T1000 (cell line): Measurements from ENCODE around the gene SCEL.

Experiments used
- DNase-seq: peaks from one replicate; lab custom pipeline; 2025; ENCODE audit warnings: mixed read lengths; lab: John Stamatoyannopoulos, UW

The SCEL gene

GRCh38 chr13:77521595-77522367 is 13.7 kb upstream of the SCEL start:
- DNase-seq, result no peak

- no peak for DNase-seq
Observed at GRCh38 chr13:77522444-77522843, 13.1 kb upstream of the SCEL start.

GRCh38 chr13:77523386-77523785 is 12.1 kb upstream of the SCEL start:
- no peak for DNase-seq

- DNase-seq, result no peak
Observed at GRCh38 chr13:77523834-77524728, 11.4 kb upstream of the SCEL start.

GRCh38 chr13:77528414-77528813 is 7.1 kb upstream of the SCEL start:
- no peak for DNase-seq

GRCh38 chr13:77528834-77529500 is 6.5 kb upstream of the SCEL start:
- DNase-seq, result no peak

GRCh38 chr13:77529501-77529840 is 6.0 kb upstream of the SCEL start:
- DNase-seq, result no peak

GRCh38 chr13:77530875-77531274 is 4.6 kb upstream of the SCEL start:
- DNase-seq, result no peak

- DNase-seq, result no peak
Observed at GRCh38 chr13:77532983-77533382, 2.5 kb upstream of the SCEL start.

GRCh38 chr13:77533875-77534788 is 1.4 kb upstream of the SCEL start:
- no peak for DNase-seq

GRCh38 chr13:77536358-77536757 is 852 bp downstream of the SCEL start:
- DNase-seq, result no peak

- no peak for DNase-seq
Observed at GRCh38 chr13:77537289-77537919, 1.9 kb downstream of the SCEL start.

- no peak for DNase-seq
Observed at GRCh38 chr13:77543711-77544110, 8.2 kb downstream of the SCEL start.

- no peak for DNase-seq
Observed at GRCh38 chr13:77544355-77544754, 8.8 kb downstream of the SCEL start.

- no peak for DNase-seq
Observed at GRCh38 chr13:77544758-77545338, 9.3 kb downstream of the SCEL start.

GRCh38 chr13:77545626-77546412 is 10.3 kb downstream of the SCEL start:
- no peak for DNase-seq

GRCh38 chr13:77548095-77548494 is 12.6 kb downstream of the SCEL start:
- no peak for DNase-seq

GRCh38 chr13:77548594-77548993 is 13.1 kb downstream of the SCEL start:
- DNase-seq, result no peak

- DNase-seq, result no peak
Observed at GRCh38 chr13:77554069-77554468, 18.6 kb downstream of the SCEL start.

GRCh38 chr13:77555246-77555645 is 19.7 kb downstream of the SCEL start:
- no peak for DNase-seq
